GM19372 (cell line): ENCODE data around the gene IAH1.

Experiments used
- ATAC-seq: cut with Tn5 transposase; IDR thresholded peaks from one replicate; pipeline ENCODE4 v1.9.1; 2021; ENCODE audit warnings: mild to moderate bottlenecking, low read depth, moderate library complexity; ENCODE audit not compliant: unreplicated experiment

Gene IAH1, protein sequence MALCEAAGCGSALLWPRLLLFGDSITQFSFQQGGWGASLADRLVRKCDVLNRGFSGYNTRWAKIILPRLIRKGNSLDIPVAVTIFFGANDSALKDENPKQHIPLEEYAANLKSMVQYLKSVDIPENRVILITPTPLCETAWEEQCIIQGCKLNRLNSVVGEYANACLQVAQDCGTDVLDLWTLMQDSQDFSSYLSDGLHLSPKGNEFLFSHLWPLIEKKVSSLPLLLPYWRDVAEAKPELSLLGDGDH

GRCh38 chr2:9474361-9475057 is at the start of gene IAH1:
IAH1 (plus strand) TSS chr2:9474551; CDS start chr2:9474567, 16 bp downstream.
- ATAC-seq, result peak; percentile 74

DNA sequence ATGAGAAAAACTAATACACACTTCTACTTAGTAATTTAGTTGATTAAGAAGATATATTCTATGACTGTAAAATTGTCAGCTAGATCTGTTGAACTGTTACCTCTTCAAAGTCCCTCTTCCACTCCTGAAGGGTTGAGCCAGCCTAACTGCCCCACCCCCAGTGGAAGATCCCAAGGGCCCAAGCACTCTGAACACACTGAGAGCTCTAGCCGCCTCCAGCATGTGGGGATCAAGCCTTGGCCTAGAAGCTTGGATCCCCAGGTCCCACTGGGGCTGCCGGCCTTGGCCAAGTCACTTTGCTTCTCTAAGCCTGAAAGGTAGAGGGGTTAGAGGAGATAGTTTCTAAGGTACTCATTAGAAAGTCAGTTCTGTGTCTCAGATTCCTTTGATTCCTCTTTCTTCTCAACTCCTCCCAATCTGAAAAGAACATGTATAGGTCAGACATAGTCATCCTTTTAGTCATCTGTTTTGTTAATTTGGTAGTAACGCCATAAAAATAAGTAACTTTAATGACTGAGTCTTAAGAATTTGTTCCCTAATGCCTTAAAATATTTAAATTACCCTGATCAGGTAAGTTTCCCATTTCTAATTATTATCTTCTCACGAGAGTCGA is 45.3 kb upstream of the IAH1 start:
- ATAC-seq, result no peak

DNA sequence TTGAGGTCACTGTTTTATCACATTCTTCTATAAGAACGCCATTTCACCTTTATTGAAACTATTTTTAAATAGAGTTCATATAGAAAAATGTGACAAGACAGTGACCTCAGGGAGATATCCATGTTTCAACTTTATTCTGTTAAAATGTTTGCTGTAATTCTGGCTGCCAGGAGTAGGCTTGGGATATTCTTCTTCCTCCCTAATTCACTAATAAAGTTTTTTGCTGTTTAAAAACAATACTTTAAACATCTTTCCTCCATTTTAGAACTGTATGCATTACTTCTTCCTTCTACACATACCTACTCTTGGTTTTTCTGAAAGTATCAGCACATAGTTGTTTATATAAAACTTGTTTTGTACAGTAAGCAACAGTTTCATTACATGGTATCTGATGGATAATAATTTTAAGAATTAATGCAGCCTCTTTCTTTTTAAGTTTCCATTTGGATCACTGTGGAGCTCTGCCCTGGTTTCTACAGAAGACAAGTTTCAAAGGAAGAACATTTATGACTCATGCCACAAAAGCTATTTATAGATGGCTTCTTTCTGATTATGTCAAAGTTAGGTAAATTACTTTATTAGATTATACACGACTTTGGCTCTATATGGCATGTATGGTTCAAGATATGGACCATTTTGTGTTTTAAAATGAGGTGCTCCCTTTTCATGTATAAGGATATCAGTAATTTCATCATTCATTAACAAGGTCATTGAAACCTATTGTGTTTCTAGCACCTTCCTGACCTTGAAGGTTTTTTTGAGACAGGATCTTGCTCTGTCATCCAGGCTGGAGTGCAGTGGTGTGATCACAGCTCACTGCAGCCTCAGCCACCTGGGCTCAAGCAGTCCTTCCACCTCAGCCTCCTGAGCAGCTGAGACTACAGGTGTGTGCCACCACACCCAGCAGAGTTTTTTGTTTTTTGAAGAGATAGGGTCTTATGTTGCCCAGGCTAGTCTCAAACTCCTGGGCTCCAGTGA is 43.7 kb upstream of the IAH1 start:
- no peak for ATAC-seq

DNA sequence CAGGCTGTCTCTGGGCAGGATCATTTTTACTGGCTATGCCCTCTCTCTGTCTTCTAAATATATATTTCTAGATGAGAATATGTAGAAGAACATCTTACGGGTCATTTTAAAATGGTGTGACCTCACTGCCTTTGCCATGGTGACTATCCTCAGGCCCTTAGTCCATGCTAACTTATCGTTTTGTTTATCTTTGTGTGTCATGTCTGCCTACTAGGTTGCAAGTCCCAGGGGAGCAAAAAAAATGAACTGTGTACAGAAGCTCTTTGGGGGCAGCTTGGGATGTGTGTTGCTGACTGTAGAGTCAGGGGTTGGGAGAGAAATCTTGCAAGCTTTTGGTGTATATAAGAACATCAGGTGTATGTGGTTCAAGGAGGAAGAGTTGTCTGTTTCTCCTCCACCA is 39.9 kb upstream of the IAH1 start:
- no peak for ATAC-seq

DNA sequence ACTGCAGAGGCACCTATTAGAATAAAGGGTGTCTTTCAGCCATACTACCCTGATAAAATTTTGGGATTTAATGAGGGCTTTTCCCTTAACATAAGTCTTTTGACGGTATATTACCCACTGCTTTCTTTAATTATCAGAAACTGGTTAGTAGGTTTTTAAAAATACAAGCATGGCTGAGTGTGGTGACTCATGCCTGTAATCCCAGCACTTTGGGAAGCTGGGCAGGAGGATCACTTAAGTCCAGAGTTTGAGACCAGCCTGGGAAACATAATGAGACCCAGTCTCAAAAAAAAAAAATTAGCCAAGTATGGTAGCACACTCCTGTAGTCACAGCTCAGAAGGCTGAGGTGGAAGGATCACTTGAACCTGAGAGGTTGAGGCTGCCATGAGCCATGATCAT is 34.8 kb upstream of the IAH1 start:
- no peak for ATAC-seq

- no peak for ATAC-seq
Observed at GRCh38 chr2:9440058-9440727, 34.2 kb upstream of the IAH1 start.

- ATAC-seq, result no peak
Observed at GRCh38 chr2:9441556-9441955, 32.8 kb upstream of the IAH1 start.

- no peak for ATAC-seq
Observed at GRCh38 chr2:9443526-9443925, 30.8 kb upstream of the IAH1 start.

DNA sequence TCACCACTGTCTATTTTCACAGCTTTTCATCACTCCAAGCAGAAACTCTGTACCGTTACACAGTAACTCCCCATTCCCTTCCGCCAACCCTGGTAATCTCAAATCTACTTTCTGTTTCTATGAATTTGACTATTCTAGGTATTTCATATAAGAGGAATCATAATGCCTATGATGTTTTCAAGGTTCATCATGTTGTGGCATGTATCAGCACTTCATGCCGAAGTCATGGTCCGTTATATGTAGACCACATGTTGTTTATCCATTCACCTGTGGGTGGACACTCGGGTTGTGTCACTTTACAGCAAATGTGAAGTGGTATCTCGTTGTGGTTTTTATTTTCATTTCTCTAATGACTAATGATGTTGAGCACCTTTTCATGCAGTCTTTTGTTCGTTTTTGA is 29.3 kb upstream of the IAH1 start:
- no peak for ATAC-seq

- no peak for ATAC-seq
Observed at GRCh38 chr2:9451231-9451630, 23.1 kb upstream of the IAH1 start.

GRCh38 chr2:9460441-9461017 is 13.8 kb upstream of the IAH1 start:
- ATAC-seq, result no peak

- ATAC-seq, result no peak
Observed at GRCh38 chr2:9461079-9461478, 13.3 kb upstream of the IAH1 start.

DNA sequence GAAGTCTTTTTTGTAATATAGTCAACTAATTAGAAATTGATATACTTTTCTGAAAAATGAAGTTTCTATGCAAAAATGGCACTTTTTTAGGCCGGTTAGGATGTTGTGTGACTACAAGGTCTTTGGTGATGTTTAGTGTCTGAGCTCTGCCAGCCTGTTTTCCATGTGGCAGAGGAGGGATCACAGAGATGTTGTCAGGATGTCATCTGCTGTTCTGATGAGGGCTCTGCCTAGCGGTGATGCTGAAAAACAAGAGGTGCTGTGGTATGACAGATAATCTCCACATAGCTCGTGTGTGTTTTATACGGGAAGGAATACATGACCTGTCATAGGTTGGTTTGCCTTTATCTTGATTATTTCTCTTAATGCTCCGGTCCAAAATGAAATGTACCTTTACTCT is 12.0 kb upstream of the IAH1 start:
- ATAC-seq, result no peak

DNA sequence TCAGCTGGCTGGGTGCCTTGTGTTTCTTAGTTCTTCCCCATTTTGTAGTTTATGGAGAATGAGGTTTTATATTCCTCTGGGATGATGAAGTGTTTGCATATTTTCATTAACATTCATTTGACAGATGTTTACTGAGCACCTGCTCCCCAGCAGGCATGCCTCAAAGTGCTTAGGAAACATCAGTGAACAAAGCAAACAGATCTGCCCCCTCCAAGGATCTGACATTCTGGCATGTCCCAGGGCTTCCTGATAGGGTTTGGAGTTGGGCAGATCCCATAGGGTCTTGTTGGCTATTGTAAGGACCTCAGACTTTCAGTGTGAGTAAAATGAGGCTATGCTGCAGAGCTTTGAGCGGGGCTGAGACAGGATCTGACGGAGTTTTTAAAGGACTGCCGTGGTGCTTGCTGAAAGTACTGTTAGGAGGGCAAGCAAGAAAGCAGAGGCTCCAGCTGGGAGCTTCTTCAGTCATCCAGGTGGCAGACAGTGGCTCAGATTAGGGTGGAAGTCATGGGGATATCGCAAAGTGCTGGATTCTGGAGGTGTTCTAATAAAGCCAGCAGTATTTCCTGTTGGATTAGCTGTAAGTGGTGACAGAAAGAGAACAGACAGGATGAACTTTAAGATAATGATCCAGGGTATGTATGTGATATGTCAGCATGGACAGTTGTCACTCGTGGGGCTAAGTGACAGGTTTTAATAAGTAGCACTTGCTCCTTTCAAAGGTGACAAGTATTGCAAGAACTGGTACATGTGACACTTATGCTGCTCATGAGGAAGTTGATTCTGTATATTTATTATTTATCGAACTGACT is 11.3 kb upstream of the IAH1 start:
- ATAC-seq, result no peak

DNA sequence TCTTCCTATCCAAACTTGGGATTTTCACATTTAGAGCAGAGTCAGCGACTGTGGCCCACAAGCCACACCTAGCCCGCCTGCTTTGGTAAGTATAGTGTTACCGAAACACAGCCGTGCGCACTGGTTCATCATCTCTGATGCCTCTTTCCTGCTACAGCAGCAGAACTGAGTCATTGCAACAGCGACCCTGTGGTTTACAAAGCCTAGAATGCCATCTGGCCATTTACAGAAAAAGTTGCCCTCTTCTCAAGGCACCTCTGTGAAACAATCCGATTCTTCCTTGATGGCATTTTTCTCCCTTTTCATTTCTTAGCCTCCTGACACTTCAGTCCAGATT is 10.7 kb upstream of the IAH1 start:
- no peak for ATAC-seq

DNA sequence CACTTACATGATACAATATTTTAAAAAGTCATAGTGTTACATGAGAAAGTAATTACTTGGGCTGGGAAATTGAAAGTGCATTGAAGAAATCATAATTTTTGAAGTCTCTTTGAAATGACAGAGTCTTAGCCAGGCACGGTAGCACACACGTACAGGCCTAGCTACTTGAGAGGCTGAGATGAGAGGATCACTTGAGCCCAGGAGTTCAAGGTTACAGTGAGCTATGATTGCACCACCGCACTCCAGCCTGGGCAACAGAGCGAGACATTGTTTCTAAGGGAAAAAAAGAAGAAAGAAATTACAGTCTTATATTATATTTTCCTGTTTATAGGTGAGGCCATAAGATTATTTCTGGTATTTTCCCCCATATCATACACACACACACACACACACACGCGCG is 9.2 kb upstream of the IAH1 start:
- no peak for ATAC-seq

DNA sequence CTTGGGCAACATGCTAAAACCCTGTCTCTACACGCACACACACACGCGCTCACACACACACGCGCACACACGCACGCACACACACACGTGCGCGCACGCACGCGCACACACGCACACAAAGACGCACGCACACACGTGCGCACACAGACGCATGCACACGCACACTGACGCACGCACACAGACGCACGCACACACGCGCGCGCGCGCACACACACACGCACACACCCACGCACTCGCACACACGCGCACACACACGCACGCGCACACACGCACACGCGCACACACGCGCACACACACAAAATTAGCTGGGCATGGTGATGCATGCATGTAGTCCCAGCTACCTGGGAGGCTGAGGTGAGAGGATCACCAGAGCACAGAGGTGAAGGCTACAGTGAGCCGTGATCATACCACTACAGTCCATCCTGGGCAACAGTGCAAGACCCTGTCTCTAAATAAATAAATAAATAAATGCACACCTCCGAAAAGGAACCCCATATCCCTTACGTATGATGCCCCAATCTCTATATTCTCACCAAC is 8.1 kb upstream of the IAH1 start:
- ATAC-seq, result no peak

DNA sequence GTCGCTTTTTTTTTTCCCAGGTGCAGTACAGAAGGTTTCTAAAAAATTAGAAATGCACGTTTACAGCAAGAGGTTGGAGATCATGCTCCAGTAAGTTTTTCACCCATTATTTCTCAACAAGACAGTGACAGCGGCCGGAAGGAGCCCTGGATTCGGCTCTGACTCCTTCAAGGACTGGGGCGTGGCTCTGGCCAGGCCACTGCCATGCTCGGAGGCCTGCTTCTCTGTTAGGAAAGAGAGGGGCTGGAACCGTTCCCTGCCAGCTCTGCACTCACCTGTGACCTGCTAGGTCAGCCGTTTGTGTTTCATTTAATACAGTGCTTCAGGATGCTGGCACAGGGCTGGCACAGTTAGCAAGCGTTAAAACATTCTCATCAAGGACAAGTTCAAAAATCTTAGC is 6.7 kb upstream of the IAH1 start:
- no peak for ATAC-seq

GRCh38 chr2:9471206-9471605 is 3.1 kb upstream of the IAH1 start:
- no peak for ATAC-seq
